ENCODE results near the gene ZMAT2.
"Not testable (repeated sequence)": the region's sequence is repeated elsewhere in the genome, so short reads cannot be mapped to it uniquely, and the experiment has no call there.

Gene ZMAT2, protein sequence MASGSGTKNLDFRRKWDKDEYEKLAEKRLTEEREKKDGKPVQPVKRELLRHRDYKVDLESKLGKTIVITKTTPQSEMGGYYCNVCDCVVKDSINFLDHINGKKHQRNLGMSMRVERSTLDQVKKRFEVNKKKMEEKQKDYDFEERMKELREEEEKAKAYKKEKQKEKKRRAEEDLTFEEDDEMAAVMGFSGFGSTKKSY

DNA sequence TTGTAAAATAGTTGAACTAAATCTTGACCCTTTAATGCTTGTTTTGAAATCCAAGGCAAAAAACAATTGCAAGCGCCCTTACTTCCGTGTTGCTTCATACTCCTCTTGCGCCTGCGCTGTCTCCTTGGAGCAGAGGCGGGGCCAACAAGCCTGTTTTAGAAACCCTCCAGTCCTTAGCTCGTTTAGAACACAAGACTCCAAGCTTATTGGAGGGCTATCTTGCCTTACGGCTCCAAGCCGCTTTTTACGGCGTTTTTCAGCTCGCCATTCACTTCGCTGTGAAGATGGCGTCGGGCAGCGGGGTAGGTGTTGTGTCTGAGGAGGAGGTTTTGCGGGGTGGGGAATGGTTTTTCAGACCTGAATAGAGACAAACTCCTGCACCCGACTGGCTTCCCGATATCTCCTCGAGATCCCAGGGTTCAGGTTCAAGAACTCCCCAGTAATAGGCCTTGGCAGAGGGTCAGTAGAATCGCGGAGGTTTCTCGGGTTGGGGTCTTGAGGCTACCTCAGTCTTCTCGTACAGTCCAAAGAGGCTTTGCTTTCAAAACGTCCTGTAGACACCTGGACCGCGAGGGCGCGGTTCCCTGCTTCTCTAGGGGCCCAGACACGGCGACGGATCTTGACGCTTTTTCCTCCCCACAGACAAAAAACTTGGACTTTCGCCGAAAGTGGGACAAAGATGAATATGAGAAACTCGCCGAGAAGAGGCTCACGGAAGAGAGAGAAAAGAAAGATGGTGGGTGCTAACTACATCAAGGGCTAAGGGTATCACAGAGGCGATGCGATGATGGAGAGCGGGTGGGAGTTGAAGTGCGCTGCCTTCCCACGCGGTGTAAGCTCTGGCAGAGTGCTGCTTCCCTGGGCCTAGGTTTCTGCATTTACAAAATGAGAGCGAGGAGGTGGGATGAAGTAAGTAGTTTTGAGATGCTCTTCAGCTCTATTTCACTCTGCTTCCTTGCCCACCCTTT is at the start of gene ZMAT2:
Gene ZMAT2, plus strand, starts transcription at position 271 of the 968 bp plus-strand sequence. Its CDS starts 14 bp downstream, at position 285.
- DNase-seq = peak; percentile 94

DNA sequence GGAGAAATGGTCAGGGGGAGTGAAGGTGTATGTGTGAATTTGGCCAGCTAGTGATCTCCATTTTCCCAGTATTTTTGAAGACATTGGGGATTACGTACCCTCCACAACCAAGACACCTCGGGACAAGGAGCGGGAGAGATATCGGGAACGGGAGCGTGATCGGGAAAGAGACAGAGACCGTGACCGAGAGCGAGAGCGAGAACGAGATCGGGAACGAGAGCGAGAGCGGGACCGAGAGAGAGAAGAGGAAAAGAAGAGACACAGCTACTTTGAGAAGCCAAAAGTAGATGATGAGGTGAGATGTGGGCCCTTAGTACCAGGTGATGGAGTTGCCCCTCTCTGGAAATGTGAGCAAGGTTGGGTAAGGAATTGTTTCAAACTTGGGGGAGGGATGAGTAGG is 41.4 kb upstream of the ZMAT2 start:
- DNase-seq = no peak

DNA sequence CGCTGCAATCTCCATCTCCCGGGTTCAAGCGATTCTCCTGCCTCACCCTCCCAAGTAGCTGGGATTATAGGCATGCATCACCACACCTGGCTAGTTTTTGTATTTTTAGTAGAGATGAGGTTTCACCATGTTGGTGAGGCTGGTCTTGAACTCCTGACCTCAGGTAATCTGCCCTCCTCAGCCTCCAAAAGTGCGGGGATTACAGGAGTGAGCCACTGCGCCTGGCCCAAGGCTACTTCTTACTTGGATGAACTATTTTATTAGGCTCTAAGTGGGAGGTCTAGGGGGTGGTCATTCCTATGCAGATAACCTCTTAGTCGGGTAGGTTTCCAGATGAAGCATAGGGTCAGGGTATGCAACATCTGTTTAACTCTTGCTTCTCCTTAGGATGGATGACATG is 39.9 kb upstream of the ZMAT2 start:
- DNase-seq = not testable (repeated sequence)

DNA sequence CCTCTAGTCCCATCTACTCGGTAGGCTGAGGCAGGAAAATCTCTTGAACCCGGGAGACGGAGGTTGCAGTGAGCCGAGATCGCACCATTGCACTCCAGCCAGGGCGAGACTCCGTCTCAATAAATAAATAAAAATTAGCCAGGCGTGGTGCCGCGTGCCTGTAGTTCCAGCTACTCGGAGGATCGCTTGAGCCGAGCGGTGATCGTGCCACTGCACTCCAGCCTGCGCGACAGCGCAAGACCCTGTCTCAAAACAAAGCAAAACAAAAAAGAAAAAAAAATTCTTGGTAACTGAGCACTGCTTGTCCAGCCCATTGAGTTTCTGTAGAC is 36.3 kb upstream of the ZMAT2 start:
- no peak for DNase-seq

DNA sequence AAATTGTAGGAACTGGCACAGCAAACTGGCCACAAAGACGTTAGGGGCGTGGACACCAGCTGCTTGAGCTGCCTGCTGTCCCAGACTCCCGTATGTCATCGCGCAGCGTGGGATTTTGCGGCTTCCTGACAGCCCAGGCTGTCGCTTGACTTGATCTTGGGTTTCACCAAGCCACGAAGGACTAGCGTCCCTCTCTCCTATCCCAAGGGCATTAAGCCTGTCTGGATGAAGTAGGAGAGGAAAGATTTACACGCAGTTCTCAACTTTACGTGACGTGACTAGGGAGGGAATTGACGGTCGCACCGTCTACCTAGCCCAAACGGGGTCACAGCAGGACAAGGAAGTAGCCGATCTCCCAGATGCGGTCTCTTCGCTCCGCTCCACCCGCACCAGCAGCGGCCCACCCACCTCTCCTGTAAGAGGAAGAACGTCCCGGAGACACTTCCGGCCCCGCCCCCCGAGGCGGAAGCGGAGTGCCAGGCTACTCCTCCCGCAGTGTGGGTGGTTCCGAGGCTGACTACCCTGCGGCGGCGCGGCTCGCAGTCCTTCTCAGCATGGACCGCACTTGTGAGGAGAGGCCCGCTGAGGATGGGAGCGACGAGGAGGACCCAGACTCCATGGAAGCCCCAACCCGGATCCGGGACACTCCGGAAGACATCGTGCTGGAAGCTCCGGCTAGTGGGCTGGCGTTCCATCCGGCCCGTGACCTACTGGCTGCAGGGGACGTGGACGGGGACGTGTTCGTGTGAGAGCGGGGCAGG is 35.7 kb upstream of the ZMAT2 start, which contains the start of gene WDR55:
Gene WDR55, plus strand, starts transcription at position 546 of the 761 bp plus-strand sequence. Its CDS starts 9 bp downstream, at position 555.
- peak; percentile 96 for DNase-seq

DNA sequence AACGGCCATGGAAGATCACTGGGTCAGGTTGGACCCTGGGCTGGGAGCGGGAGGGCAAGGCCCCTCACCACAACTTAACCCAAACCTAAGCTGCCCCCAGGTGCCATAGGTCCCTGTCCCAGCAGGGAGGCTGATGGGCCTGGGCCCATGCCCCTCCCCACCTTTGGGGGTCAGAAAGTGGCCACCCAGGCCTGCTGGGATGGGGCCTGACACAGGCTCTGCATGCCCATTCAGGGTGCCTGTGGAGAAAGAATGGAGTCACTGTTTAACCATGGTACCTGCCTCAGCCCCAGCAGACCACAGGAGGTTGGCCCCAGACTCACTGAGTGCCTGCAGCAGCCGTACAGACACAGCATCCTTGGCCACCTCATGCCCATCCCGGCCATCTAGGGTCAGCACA is 29.2 kb upstream of the ZMAT2 start:
- not testable (repeated sequence) for DNase-seq

DNA sequence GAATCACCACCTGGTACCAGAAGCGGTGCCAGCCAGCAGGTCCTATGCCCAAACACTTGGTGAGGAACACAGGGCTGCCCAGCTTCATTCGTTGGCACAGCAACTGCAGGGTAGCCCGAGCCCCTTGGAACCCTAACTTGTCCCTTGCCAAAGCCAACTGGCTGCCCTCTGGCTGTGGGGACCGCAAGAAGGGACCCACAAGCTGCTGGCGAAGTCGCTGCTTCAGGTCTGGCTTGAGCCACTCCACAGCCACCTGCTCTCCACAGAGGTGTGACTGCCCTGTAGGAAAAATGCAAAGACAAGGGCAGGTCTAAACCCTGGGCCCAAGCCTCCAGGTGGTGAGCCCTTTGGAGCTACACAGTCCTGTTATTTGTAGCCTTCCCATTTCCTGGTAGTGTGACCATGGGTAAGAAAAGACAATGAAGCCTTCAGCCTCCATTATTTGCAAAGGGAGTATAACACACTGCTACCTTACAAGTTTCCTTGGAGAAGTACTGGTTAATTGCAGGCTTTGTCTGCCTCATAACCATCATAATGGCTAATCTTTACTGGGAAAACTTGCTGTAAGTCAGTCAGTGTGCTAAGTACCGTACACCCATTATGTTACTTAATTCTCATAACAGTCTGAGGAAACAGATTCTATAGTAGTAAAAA is 28.6 kb upstream of the ZMAT2 start:
- no peak for DNase-seq

DNA sequence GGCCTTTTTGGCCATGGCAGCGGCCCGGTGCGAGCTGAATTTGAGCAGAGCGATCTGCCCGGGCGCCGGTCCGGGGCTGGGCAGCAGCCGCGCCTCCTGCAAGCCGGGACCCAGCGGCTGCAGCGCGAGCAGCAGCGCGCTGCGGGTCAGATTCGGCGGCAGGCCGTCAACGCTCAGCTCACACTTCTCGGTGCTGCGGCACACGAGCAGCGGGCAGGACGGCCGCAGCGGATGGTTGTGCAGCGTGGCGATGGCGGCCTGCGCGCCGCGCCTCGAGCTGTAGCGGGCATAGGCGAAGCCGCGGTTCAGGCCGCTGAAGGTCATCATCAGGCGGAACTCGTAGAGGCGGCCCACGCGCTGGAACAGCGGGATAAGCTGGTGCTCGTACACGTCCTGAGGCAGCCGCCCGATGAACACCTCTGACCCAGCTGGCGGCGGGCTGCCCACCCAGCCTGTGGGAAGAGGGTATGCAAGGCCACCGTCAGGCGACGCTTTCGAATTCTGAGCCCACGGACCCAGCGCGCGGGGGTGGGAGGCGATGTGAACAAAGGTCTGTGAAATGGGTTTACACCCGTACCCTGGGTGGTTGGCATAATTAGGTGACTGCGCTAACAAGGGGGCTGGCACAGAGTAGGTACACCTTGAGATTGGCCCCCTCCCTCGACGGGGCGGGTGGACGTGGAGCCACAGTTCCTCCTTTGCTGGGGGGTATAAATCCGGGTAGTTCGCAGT is 27.6 kb upstream of the ZMAT2 start:
- no peak for DNase-seq

DNA sequence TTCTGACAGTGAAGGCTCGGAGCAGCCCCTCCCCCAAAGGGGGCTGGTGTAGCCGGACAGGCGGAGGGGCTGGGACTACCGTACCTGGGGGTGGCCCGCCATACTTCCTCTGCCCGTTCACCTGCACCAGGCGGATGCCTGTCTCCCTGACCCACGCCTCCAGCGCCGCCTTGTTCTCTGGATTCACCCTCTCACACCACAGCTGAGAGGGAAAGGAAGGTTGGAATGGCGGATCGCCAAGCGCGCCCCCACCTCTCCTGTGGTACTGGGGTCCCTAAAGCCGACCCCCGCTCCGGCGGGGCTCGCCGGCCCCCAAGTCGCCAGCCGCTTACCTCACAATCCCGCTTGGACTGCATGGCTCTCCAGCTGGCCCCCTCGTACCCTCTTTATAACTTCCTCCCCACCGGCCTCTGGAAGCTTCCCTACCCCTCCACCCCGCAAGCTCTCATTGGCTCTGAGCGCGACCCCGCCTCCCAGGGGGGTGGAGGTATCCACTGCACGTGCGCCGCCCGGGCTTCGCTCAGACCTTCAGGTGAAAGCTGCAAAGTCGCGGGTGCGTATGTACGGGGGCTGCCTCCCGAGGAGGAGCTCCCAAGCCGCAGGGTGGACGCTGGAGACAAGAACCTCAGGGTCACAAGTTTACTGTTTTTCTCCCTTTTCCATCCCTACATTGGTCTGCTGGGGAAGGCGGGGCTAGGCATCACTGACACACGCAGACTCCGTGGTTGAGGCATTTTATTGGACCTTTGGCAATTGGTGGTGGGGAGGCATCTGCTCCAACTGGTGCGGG is 26.9 kb upstream of the ZMAT2 start, which contains the start of gene DND1:
Gene DND1, minus strand, starts transcription at position 390 of the 790 bp plus-strand sequence. Its CDS starts 34 bp downstream, at position 356.
- no peak for DNase-seq

DNA sequence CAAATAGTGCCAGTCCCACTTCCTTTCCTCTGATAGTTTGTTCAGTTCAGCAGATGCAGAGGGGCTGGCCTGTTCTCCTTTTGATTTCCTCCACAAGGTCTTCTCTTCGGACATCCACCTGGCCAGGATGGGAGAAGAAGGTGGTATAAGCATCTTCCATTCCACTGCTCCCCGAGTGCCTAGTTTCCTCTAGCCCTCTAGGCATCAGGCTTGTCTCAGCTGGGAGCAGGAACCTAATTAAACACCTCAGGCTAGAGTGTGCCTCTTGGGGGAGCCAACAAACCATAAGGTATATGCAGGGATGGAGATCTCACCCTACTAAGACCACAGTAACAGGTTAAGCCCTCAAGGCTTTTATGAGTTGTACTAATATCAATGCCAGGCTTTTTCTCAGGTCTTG is 26.0 kb upstream of the ZMAT2 start:
- DNase-seq = no peak

DNA sequence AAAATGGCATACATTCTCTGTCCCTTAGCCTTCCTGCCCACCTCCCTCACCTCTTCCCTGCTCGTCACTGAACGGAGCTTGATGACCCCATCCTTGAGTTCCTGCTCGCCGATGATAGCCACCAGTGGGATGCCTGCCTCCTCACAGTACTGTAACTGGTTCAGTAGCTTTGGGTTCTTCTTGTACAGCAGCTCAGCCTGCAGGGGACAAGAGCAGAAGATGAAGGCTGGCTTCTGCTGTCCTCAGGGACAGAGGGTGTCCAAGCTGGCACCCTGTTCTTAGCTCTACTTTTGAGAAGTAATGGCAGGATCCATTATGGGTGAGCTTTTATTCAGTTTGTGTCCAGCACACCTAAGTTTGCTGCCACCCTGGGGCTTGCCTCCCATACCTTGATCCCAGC is 25.6 kb upstream of the ZMAT2 start:
- DNase-seq = no peak

DNA sequence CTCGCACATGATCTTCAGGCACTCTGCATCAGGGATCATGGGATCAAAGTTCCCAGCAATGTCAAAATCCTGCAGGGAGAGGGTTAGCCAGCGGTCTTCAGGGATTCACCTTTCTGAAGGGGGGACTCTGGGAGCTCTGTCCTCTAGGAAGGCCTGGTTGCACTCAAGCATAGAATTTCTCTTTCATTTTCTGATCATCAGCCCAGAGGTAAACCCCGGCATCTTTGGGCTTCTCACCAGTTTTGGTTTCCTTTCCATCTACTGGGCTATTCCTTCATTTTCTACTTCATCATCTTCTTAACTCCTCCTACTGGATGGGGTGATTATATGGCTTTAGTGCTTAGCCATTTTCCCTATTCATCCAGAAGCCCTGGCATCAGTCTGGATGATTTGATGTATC is 22.3 kb upstream of the ZMAT2 start:
- no peak for DNase-seq

DNA sequence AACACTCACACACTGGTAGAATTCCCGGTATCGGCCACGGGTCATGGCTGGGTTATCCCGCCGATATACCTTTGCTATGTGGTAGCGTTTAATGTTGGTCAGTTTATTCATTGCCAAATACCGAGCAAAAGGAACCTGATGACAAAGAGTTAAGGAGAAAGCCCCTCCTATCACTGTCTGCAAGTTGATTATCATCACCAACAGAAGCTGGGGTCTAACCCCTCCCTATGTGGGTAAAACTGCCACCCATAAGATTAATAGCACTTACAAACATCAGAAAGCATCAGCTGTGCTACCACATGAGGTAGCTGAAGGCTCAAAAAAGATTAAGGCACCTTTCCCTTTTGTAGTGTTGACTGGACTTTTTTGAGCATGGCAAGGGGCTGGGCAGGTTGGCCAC is 21.3 kb upstream of the ZMAT2 start:
- DNase-seq = no peak

DNA sequence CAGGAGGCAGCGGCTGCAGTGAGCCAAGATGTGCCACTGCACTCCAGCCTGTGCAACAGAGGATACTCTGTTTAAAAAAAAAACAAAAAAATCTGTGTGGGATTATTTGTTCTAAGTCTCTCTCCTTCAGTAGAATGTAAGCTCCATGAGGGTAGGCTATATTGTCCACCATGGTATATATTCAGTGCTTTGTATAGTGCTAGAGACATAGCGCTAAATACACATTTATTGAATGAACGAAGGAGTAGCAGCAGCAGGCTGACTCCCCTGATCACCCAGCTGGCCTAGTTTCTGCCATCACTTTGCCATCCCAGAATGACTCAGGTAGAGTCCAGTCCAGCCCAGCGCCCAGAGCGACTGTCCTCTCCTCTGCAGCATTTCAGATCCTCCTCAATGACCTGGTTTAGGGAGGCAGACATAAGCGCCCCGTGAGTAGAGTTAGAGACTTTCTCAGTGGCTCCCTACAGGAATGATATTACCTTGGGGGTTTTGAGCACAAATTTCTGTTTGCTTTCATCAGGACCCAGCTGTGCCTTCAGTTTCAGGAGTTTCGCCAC is 9.8 kb upstream of the ZMAT2 start:
- no peak for DNase-seq

DNA sequence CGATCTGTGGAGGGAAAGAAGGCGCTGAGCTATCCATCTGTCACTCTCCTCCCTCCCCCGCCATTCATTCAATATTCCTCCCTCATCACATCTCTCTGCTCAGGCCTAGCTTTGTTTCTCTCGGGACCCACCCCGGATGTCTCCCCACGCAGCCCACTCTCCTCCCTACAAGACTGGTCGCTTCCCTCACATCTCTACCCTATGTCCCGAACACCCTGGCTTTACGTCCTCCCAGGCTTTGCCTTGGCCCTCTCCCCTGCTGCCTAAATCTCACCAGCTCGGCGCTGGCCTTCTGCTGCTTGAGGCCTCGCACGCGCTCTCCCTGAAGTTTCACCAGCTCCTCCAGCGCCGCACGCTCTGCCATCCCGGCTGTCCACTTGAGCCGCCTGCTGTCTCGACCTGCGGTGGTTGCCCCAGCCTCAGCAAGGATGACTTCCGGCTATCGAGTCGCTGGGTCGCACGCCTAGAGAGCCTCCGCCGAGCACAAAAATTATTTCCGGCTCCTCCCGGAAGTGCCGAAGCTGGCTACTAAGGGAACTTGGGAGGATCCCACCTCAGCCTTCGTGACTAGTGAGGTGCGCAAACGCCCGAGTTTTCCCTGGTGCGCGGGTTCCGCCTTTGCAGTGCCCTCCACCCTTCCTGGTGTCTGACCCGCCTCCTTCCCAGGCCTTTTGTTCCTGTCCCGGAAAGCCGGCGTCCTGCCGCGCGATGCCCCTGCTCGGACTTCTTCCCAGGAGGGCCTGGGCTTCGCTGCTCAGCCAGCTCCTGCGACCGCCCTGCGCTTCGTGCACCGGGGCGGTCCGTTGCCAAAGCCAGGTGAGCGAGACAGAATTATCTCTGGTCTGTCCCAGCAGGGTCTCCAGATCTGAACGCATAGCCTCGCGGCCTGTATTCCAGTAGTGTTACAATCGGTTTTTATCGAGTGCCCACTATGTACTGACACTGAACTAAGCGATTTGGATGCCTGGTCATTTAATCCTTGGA is 9.0 kb upstream of the ZMAT2 start, which contains the start of the genes HARS1 and HARS2:
Gene HARS1, minus strand, starts transcription at position 430 of the 984 bp plus-strand sequence. Its CDS starts 66 bp downstream, at position 364.
Gene HARS2, plus strand, starts transcription at position 515 of the 984 bp plus-strand sequence. Its CDS starts 194 bp downstream, at position 709.
- peak; percentile 92 for DNase-seq

DNA sequence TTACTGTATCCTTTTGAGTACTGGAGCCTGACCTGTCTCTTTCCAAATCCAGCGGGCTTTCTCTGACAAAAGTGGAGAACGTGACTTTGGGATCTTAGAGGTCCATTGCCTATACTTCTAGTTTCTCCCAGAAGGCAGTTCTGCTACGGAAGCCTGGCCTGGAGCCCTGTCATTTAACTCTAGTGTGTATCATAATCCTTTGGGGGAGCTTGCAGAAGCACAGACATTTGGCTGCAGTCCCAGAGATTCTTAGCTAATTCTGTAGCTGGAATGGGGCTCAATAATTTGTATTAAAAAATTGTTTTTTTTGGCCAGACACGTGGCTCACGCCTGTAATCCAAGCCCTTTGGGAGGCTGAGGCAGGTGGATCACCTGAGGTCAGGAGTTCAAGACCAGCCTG is 6.0 kb upstream of the ZMAT2 start:
- no peak for DNase-seq

DNA sequence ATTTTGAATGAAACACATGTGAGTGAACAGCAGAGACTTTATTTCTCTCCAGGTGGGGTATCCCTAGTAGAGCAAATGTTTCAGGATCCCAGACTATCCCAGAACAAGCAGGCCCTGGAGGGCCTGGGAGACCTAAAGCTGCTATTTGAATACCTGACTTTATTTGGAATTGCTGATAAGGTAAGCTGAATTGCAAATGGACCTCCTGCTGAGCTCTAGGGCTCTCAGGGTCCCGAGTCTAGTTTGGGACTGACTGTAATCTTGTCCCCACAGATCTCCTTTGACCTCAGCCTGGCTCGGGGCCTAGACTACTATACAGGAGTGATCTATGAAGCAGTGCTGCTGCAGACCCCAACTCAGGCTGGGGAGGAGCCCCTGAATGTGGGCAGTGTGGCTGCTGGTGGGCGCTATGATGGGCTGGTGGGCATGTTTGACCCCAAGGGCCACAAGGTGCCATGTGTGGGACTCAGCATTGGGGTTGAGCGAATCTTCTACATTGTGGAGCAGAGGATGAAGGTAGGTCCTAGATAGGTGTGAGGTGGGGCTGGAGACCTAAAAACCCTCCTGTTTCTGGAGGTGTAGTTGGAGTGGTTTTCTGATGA is 3.3 kb upstream of the ZMAT2 start:
- no peak for DNase-seq

DNA sequence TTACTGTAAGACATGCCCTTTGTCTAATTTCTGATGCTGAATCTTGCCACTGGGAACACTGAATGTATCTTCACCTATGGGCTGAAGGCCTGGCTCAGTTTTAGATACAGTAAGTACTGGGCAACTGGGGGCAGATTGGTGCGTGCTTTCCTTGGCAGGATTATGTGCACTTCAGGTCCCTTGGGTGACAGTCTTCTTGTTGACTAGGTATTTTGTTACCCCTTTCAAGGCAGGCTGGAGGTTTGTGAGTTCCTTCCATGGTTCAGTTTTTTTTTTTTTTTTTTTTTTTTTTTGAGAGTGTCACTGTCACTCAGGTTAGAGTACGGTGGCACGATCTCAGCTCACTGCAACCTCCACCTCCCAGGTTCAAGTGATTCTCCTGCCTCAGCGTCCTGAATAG is 7.6 kb downstream of the ZMAT2 start:
- no peak for DNase-seq

DNA sequence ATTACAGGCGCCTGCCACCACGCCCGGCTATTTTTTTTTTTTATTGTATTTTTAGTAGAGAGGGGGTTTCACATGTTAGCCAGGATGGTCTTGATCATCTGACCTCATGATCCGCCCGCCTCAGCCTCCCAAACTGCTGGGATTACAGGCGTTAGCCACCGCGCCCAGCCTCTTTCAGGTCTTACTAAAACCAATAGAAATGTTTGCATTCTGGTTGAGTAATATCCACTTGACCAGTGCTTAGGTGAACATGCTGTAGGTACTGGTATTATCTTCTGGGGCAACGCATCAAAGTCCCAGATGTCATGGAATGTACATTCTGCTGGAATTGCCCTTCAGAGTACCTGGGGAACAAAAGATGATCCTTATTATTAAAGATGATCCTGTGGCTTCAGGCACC is 8.5 kb downstream of the ZMAT2 start:
- not testable (repeated sequence) for DNase-seq
